Measurements from ENCODE around the gene DCP2. TPM values are rescaled to one million over a fixed set of nuclear protein-coding genes. Genes with fewer than 3 reads are reported as not detected.
A peak's percentile ranks its signal among the peaks of the same experiment; 100 is the strongest.

Gene DCP2
- total and polyA plus RNA-seq, 2 donors from 2014 or later: 6.9 to 43.0 TPM

DNA sequence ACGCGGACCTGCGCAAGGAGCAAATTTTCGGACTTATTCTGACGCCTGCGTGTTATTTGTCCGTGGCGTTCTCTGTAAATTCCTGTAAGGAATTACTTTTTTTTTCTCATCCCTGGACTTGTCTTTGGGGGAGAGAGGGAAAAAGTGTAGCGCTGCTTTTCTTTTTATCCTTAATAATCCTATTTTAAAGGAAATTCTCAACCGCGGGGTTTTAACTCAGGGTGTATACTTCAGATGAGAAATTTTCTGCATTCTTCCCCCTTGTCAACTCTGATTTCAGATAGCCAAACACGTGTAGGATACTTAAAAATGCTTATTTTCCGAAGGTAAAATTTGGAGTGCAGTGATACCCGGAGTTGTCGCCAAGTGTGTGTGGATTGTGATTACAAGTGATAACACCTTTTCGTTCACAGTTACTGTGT, 853 bp downstream of the DCP2 start:
- Histone ChIP-seq H3K27ac (ENCODE audit: low read depth in 2 of 2, low read length in 2 of 2) (peak overlapping the region; percentile 81 to 90), H3K9ac (ENCODE audit: low read length in 3 of 3) (peak overlapping the region; percentile 67 to 83 (median 81)), H3K4me1 (ENCODE audit: control insufficient read depth in 2 of 3, insufficient read depth in 2 of 3, low read depth in 1 of 3, low read length in 3 of 3) (peaks cover 6 to 7% (median 6%) of the 10 kb centered on the region in 3 donors), H3K9me3 (ENCODE audit: control insufficient read depth in 2 of 3, insufficient read depth in 1 of 3, low read length in 3 of 3) (no peaks in the 10 kb centered on the region), H3K36me3 (ENCODE audit: control insufficient read depth in 2 of 3, insufficient read depth in 3 of 3, low read length in 3 of 3) (no peaks in the 10 kb centered on the region), H3K27me3 (ENCODE audit: control insufficient read depth, insufficient read depth, low read length) (no peaks in the 10 kb centered on the region), H3K4me3 (ENCODE audit: low read length in 3 of 3) (peak overlapping the region; percentile 84 to 96 (median 93))
- DNase-seq (peak in 1 of 5 donors; percentile 54), FAIRE-seq (no peak)
- intact Hi-C loops (cut with DNase I): no loop called here
- TF ChIP-seq, protein P1, sequence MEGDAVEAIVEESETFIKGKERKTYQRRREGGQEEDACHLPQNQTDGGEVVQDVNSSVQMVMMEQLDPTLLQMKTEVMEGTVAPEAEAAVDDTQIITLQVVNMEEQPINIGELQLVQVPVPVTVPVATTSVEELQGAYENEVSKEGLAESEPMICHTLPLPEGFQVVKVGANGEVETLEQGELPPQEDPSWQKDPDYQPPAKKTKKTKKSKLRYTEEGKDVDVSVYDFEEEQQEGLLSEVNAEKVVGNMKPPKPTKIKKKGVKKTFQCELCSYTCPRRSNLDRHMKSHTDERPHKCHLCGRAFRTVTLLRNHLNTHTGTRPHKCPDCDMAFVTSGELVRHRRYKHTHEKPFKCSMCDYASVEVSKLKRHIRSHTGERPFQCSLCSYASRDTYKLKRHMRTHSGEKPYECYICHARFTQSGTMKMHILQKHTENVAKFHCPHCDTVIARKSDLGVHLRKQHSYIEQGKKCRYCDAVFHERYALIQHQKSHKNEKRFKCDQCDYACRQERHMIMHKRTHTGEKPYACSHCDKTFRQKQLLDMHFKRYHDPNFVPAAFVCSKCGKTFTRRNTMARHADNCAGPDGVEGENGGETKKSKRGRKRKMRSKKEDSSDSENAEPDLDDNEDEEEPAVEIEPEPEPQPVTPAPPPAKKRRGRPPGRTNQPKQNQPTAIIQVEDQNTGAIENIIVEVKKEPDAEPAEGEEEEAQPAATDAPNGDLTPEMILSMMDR (IDR thresholded peaks at IDR 0.05; ENCODE audit: borderline replicate concordance, extremely low read depth, insufficient read depth): no peak

DNA sequence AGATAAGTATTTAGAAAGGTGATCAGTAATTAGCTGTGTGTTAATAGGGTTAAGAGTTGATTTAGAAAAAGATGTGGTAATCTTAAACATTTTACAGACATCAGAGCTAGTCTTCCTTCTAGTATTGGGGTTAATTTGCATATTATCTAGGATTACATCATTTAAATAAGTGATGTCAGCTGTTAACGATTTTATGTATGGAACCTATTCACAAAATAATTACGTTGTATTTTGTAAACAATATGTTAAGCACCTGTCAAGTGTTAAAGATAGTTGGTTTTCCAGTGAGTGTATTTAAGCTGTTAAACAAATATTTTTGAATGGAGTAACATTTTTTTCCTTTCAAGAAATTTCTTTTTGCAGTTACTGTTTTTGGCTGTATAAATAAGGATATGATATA, 2.2 kb downstream of the DCP2 start:
- TF ChIP-seq, protein P1 (IDR thresholded peaks at IDR 0.05; ENCODE audit: borderline replicate concordance, extremely low read depth, insufficient read depth): no peak
- intact Hi-C loops (cut with DNase I): no loop called here
- Histone ChIP-seq H3K27me3 (ENCODE audit: control insufficient read depth, insufficient read depth, low read length) (no peaks in the 10 kb centered on the region), H3K9ac (ENCODE audit: low read length in 3 of 3) (no peak overlapping the region), H3K4me3 (ENCODE audit: low read length in 3 of 3) (no peak overlapping the region), H3K4me1 (ENCODE audit: control insufficient read depth in 2 of 3, insufficient read depth in 2 of 3, low read depth in 1 of 3, low read length in 3 of 3) (peaks cover 6 to 7% (median 6%) of the 10 kb centered on the region in 3 donors), H3K9me3 (ENCODE audit: control insufficient read depth in 2 of 3, insufficient read depth in 1 of 3, low read length in 3 of 3) (no peaks in the 10 kb centered on the region), H3K27ac (ENCODE audit: low read depth in 2 of 2, low read length in 2 of 2) (no peak overlapping the region), H3K36me3 (ENCODE audit: control insufficient read depth in 2 of 3, insufficient read depth in 3 of 3, low read length in 3 of 3) (no peaks in the 10 kb centered on the region)
- FAIRE-seq (no peak), DNase-seq (no peak)

DNA sequence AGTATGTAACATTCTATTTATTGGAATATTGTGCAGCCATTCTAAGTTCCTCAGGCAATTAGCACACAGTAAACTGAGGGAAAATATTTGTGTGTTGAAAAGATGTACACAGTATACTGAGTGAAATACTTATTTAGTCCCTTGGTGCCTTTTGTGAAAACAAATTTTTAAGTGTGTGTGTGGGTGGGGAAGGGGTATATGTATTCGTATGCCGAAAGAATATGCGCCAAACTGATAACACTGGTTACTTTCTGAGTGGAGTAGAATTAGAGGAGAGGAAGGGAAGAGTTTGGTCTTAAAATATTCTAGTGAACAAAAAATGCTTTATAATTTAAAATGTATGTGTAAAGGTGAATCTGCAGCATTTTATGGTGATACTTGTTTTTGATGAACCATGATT, 3.1 kb downstream of the DCP2 start:
- TF ChIP-seq, protein P1 (IDR thresholded peaks at IDR 0.05; ENCODE audit: borderline replicate concordance, extremely low read depth, insufficient read depth): no peak
- H3K27me3 ChIP-seq (ENCODE audit: control insufficient read depth, insufficient read depth, low read length): no peaks in the 10 kb centered on the region
- no peak overlapping the region for H3K9ac ChIP-seq (ENCODE audit: low read length in 3 of 3)
- no peak overlapping the region for H3K4me3 ChIP-seq (ENCODE audit: low read length in 3 of 3)
- intact Hi-C loops (cut with DNase I): no loop called here
- H3K9me3 ChIP-seq (ENCODE audit: control insufficient read depth in 2 of 3, insufficient read depth in 1 of 3, low read length in 3 of 3): no peaks in the 10 kb centered on the region
- no peaks in the 10 kb centered on the region for H3K36me3 ChIP-seq (ENCODE audit: control insufficient read depth in 2 of 3, insufficient read depth in 3 of 3, low read length in 3 of 3)
- DNase-seq (no peak), FAIRE-seq (no peak)
- H3K27ac ChIP-seq (ENCODE audit: low read depth in 2 of 2, low read length in 2 of 2): no peak overlapping the region
- H3K4me1 ChIP-seq (ENCODE audit: control insufficient read depth in 2 of 3, insufficient read depth in 2 of 3, low read depth in 1 of 3, low read length in 3 of 3): peaks cover 6 to 7% (median 6%) of the 10 kb centered on the region in 3 donors

DNA sequence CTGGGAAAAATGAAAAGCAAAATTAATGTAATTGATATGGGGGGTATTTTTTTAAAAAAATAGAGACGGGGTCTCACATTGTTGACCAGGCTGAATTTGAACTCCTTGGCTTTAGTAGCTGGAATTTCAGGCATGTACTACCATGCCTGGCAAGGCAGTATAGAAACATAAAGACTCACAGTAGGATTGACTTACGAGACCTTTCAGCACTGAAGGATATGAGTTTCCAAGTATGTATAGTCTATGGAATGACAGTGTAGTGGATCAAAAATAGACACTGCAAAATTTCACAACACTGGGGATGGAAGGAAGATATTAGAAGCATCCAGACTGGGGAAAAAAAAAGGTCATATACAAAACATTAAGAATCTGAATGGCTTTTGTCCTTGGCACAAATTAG, 6.8 kb downstream of the DCP2 start:
- no peak for DNase-seq
- H3K4me1 ChIP-seq (ENCODE audit: control insufficient read depth in 2 of 3, insufficient read depth in 2 of 3, low read depth in 1 of 3, low read length in 3 of 3): peaks cover 0 to 4% (median 2%) of the 10 kb centered on the region in 3 donors
- no peak overlapping the region for H3K27ac ChIP-seq (ENCODE audit: low read depth in 2 of 2, low read length in 2 of 2)
- no peak for FAIRE-seq
- H3K9me3 ChIP-seq (ENCODE audit: control insufficient read depth in 2 of 3, insufficient read depth in 1 of 3, low read length in 3 of 3): no peaks in the 10 kb centered on the region
- H3K9ac ChIP-seq (ENCODE audit: low read length in 3 of 3): no peak overlapping the region
- no peaks in the 10 kb centered on the region for H3K36me3 ChIP-seq (ENCODE audit: control insufficient read depth in 2 of 3, insufficient read depth in 3 of 3, low read length in 3 of 3)
- H3K27me3 ChIP-seq (ENCODE audit: control insufficient read depth, insufficient read depth, low read length): no peaks in the 10 kb centered on the region
- intact Hi-C loops (cut with DNase I): no loop called here
- TF ChIP-seq, protein P1 (IDR thresholded peaks at IDR 0.05; ENCODE audit: borderline replicate concordance, extremely low read depth, insufficient read depth): no peak
- H3K4me3 ChIP-seq (ENCODE audit: low read length in 3 of 3): no peak overlapping the region

All from kidney (tissue), 14 donors.